ENCODE results near the gene LRMDA. TPM values are rescaled to one million over a fixed set of nuclear protein-coding genes. Genes with fewer than 3 reads are reported as not detected.

LRMDA gene
- total and polyA plus RNA-seq, 4 donors = 12.1 to 40.8 (median 21.6) TPM

GRCh38 chr10:75827587-75828021 is 396.2 kb downstream of the LRMDA start:
- Histone ChIP-seq H3K9ac (ENCODE audit: insufficient read depth in 1 of 2, low read length in 2 of 2) (no peak overlapping the region), H3K27ac (ENCODE audit: low read depth in 1 of 2, low read length in 1 of 2) (no peak overlapping the region), H3K4me1 (ENCODE audit: control insufficient read depth in 5 of 5, insufficient read depth in 5 of 5, low read length in 5 of 5) (peaks cover 0 to 40% (median 18%) of the 10 kb centered on the region in 5 donors), H3K27me3 (ENCODE audit: control insufficient read depth in 3 of 3, insufficient read depth in 3 of 3, low read length in 2 of 3) (no peaks in the 10 kb centered on the region), H3K4me3 (no peak overlapping the region), H3K36me3 (ENCODE audit: control insufficient read depth in 4 of 4, insufficient read depth in 4 of 4, low read length in 4 of 4) (no peaks in the 10 kb centered on the region), H3K9me3 (ENCODE audit: control insufficient read depth in 4 of 4, insufficient read depth in 3 of 4, low read length in 3 of 4) (no peaks in the 10 kb centered on the region)
- DNase-seq (peak; percentile 39 to 86 (median 84)), ATAC-seq (ENCODE audit: insufficient read depth, low FRiP score) (no peak)
- WGBS, 2 donors = 89 to 93% methylated on average over 5 of the region's 5 CpGs
- no peak for TF ChIP-seq CTCF (IDR thresholded peaks at IDR 0.05; ENCODE audit: control extremely low read depth, extremely low read depth)

- no peak for DNase-seq
- Histone ChIP-seq H3K4me1 (ENCODE audit: control insufficient read depth in 5 of 5, insufficient read depth in 5 of 5, low read length in 5 of 5) (peaks cover 0 to 40% (median 18%) of the 10 kb centered on the region in 5 donors), H3K36me3 (ENCODE audit: control insufficient read depth in 4 of 4, insufficient read depth in 4 of 4, low read length in 4 of 4) (no peaks in the 10 kb centered on the region), H3K9me3 (ENCODE audit: control insufficient read depth in 4 of 4, insufficient read depth in 3 of 4, low read length in 3 of 4) (no peaks in the 10 kb centered on the region), H3K27ac (ENCODE audit: low read depth in 1 of 2, low read length in 1 of 2) (no peak overlapping the region), H3K9ac (ENCODE audit: insufficient read depth in 1 of 2, low read length in 2 of 2) (no peak overlapping the region), H3K27me3 (ENCODE audit: control insufficient read depth in 3 of 3, insufficient read depth in 3 of 3, low read length in 2 of 3) (no peaks in the 10 kb centered on the region), H3K4me3 (no peak overlapping the region)
- WGBS, 2 donors = 81 to 95% methylated on average over 3 of the region's 3 CpGs
- no peak for ATAC-seq (ENCODE audit: insufficient read depth, low FRiP score)
- TF ChIP-seq CTCF (IDR thresholded peaks at IDR 0.05; ENCODE audit: control extremely low read depth, extremely low read depth) = no peak
Measured at GRCh38 chr10:75828413-75828812, 397.0 kb downstream of the LRMDA start.

GRCh38 chr10:75836064-75836463 is 404.6 kb downstream of the LRMDA start:
- WGBS, 2 donors = 79 to 95% methylated on average over 3 of the region's 3 CpGs
- Histone ChIP-seq H3K4me3 (no peak overlapping the region), H3K36me3 (ENCODE audit: control insufficient read depth in 4 of 4, insufficient read depth in 4 of 4, low read length in 4 of 4) (no peaks in the 10 kb centered on the region), H3K4me1 (ENCODE audit: control insufficient read depth in 5 of 5, insufficient read depth in 5 of 5, low read length in 5 of 5) (peaks cover 0 to 12% (median 0%) of the 10 kb centered on the region in 5 donors), H3K9me3 (ENCODE audit: control insufficient read depth in 4 of 4, insufficient read depth in 3 of 4, low read length in 3 of 4) (no peaks in the 10 kb centered on the region), H3K9ac (ENCODE audit: insufficient read depth in 1 of 2, low read length in 2 of 2) (no peak overlapping the region), H3K27me3 (ENCODE audit: control insufficient read depth in 3 of 3, insufficient read depth in 3 of 3, low read length in 2 of 3) (no peaks in the 10 kb centered on the region), H3K27ac (ENCODE audit: low read depth in 1 of 2, low read length in 1 of 2) (no peak overlapping the region)
- DNase-seq (no peak), ATAC-seq (ENCODE audit: insufficient read depth, low FRiP score) (no peak)
- TF ChIP-seq CTCF (IDR thresholded peaks at IDR 0.05; ENCODE audit: control extremely low read depth, extremely low read depth) = no peak

GRCh38 chr10:75838486-75838885 is 407.1 kb downstream of the LRMDA start:
- WGBS, 2 donors = 75 to 87% methylated on average over 1 of the region's 1 CpG
- no peak for TF ChIP-seq CTCF (IDR thresholded peaks at IDR 0.05; ENCODE audit: control extremely low read depth, extremely low read depth)

More at GRCh38 chr10:75838486-75838885, 407.1 kb downstream of the LRMDA start:
- no peak for ATAC-seq (ENCODE audit: insufficient read depth, low FRiP score)
- DNase-seq = peak in 2 of 3 donors; percentile 62 to 72
- no peak overlapping the region for H3K27ac ChIP-seq (ENCODE audit: low read depth in 1 of 2, low read length in 1 of 2)
- no peaks in the 10 kb centered on the region for H3K36me3 ChIP-seq (ENCODE audit: control insufficient read depth in 4 of 4, insufficient read depth in 4 of 4, low read length in 4 of 4)
- H3K27me3 ChIP-seq (ENCODE audit: control insufficient read depth in 3 of 3, insufficient read depth in 3 of 3, low read length in 2 of 3) = no peaks in the 10 kb centered on the region
- H3K4me1 ChIP-seq (ENCODE audit: control insufficient read depth in 5 of 5, insufficient read depth in 5 of 5, low read length in 5 of 5) = peaks cover 0 to 12% (median 0%) of the 10 kb centered on the region in 5 donors
- H3K9ac ChIP-seq (ENCODE audit: insufficient read depth in 1 of 2, low read length in 2 of 2) = no peak overlapping the region
- H3K9me3 ChIP-seq (ENCODE audit: control insufficient read depth in 4 of 4, insufficient read depth in 3 of 4, low read length in 3 of 4) = no peaks in the 10 kb centered on the region
- no peak overlapping the region for H3K4me3 ChIP-seq

All from lung (tissue), 12 donors.